Omental fat pad (tissue), 4 donors: ENCODE measurements around the gene CARNS1. TPM values are rescaled to one million over a fixed set of nuclear protein-coding genes. Genes with fewer than 3 reads are reported as not detected.

Experiments used
- ATAC-seq: fragments of 150-250 bp; one replicate; pipeline ENCODE4 v1.9.1; 2016; ENCODE audit warnings: mild to moderate bottlenecking, moderate library complexity; ENCODE audit not compliant: low FRiP score
- DNase-seq: peaks from one replicate; pipeline ENCODE4 v3.0.0-alpha.2; 2019; ENCODE audit warnings: low spot score
- total RNA-seq, 4 donors: library from RNA; depleted of rRNA; stranded (reverse); fragments of >200 nt; gene quantifications; one replicate each; pipeline ENCODE4 v1.1.0, GENCODE V29; 2016
- TF ChIP-seq, protein P1 (sequence below), 3 donors: fragments of 450-650 bp; IDR thresholded peaks; one replicate each; pipeline ENCODE4 v1.5.1; 2016 to 2017; ENCODE audit warnings: antibody characterized with exemption in 3 of 3, mild to moderate bottlenecking in 3 of 3, moderate library complexity in 2 of 3

Gene CARNS1
- total RNA-seq, 4 donors from 2014 or later: 0.47 to 42.6 (median 7.5) TPM

DNA sequence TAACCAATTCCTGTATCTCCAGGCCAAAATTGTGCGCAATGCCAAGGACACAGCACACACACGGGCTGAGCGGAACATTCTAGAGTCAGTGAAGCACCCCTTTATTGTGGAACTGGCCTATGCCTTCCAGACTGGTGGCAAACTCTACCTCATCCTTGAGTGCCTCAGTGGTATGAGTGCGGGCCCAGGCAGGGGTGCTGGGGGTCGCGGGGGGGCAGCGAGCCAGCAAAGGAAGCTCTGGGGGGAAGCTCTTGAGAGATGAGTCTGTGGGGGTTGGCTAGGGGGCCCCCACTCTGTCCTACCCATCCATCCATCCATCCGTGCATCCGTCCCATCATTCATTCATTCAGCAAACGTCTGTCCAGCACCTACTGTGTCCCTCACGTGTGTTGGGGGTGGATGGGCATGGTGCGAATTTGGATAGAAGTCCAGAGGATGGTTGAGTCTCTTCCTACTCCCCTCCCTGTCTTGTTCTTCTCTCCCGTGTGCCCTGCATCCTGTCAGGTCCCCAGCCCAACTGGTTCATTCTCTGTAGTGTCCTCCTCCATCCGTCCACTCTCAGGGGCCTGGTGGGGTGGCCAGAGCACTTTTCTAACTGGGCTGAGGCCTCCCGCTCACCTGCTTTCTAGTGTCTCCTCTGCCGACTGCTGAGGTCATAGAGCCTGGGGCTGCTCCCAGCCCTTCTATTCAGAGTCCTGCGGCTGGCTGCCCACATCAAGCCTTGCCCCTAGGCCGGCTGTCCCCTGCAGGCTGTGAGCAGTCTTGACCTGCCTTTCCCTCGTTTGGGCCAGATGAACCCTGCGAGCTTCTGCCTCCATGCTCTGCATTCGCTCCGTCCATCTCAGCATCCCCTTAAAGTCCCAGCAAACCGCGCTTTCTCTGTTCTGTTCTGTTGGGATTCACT is 16.1 kb downstream of the CARNS1 start:
- no peak for ATAC-seq

DNA sequence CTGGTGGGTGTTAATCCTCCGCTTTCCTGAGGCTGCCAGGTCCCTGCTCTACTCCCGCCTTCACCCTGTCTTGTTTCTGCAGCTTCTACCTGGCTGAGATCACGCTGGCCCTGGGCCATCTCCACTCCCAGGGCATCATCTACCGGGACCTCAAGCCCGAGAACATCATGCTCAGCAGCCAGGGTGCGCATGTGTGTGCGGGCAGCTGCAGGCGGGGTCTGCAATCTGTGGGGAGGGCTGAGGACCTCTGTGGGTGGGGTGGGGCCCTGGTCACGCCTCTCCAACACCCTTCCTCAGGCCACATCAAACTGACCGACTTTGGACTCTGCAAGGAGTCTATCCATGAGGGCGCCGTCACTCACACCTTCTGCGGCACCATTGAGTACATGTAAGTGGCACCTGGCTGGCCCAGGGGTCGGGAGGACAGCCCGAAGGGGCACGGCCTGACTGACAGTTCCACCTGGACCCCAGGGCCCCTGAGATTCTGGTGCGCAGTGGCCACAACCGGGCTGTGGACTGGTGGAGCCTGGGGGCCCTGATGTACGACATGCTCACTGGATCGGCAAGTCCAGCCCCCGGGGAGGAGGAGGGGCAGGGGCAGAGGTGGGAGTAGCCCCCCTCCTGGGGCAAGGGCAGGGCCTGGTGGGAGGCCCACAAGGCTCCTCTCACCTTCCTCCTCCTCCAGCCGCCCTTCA is 17.3 kb downstream of the CARNS1 start:
- TF ChIP-seq, protein P1, sequence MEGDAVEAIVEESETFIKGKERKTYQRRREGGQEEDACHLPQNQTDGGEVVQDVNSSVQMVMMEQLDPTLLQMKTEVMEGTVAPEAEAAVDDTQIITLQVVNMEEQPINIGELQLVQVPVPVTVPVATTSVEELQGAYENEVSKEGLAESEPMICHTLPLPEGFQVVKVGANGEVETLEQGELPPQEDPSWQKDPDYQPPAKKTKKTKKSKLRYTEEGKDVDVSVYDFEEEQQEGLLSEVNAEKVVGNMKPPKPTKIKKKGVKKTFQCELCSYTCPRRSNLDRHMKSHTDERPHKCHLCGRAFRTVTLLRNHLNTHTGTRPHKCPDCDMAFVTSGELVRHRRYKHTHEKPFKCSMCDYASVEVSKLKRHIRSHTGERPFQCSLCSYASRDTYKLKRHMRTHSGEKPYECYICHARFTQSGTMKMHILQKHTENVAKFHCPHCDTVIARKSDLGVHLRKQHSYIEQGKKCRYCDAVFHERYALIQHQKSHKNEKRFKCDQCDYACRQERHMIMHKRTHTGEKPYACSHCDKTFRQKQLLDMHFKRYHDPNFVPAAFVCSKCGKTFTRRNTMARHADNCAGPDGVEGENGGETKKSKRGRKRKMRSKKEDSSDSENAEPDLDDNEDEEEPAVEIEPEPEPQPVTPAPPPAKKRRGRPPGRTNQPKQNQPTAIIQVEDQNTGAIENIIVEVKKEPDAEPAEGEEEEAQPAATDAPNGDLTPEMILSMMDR (IDR thresholded peaks at IDR 0.05): no peak
- ATAC-seq (no peak), DNase-seq (no peak)

More for the DNA sequence above, 16.1 kb downstream of the CARNS1 start:
- TF ChIP-seq, protein P1 (IDR thresholded peaks at IDR 0.05): no peak
- DNase-seq: no peak

DNA sequence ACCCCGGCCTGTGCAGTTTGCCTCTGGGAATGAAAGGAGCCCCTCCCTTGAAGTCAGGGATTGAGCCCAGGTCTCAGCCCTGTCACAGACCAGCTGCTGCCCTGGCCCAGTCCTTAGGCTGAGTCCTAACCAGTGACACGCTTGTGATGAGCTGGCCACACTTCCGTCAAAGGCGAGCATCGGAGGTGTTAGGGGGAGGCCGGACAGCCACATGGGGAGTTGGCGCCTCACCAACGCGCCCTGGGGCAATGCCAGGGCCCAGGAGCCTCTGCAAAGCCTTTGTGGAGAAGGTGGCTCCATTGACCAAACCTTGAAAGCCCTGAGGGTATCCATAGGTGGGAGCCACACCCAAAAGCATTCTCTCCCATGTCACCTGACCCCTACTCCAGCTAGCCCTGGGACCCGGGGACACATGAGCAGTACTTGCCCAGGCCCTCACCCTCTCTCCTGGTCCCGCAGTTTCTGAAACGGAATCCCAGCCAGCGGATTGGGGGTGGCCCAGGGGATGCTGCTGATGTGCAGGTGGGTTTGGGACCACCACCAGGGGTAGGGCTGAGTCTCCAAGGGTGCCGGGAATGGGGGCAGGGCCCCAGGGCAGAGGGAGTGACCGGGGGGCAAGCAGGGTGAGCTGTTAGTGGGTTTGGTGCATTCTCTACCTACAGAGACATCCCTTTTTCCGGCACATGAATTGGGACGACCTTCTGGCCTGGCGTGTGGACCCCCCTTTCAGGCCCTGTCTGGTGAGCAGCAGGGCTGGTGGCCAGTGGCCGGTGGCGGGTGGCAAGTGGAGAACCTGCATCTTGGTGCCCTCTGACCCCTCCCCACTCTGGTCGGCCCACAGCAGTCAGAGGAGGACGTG is 18.3 kb downstream of the CARNS1 start:
- DNase-seq: no peak
- TF ChIP-seq, protein P1 (IDR thresholded peaks at IDR 0.05): no peak
- ATAC-seq: no peak

DNA sequence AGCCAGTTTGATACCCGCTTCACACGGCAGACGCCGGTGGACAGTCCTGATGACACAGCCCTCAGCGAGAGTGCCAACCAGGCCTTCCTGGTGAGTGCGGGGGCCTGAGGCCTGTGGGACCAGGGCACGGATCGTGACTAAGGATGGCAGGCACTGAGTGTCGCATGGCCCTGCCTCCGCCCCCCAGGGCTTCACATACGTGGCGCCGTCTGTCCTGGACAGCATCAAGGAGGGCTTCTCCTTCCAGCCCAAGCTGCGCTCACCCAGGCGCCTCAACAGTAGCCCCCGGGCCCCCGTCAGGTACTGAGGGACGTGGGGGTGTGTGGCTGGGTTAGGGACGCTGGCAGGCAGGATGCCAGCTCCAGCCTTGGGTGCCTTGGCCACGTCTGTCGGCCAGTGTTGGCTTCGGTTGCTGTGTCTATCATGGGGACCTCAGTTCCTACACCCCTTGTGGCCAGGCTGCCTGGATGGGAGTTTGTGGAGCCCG is 19.0 kb downstream of the CARNS1 start:
- no peak for ATAC-seq
- no peak for DNase-seq
- TF ChIP-seq, protein P1 (IDR thresholded peaks at IDR 0.05): no peak

DNA sequence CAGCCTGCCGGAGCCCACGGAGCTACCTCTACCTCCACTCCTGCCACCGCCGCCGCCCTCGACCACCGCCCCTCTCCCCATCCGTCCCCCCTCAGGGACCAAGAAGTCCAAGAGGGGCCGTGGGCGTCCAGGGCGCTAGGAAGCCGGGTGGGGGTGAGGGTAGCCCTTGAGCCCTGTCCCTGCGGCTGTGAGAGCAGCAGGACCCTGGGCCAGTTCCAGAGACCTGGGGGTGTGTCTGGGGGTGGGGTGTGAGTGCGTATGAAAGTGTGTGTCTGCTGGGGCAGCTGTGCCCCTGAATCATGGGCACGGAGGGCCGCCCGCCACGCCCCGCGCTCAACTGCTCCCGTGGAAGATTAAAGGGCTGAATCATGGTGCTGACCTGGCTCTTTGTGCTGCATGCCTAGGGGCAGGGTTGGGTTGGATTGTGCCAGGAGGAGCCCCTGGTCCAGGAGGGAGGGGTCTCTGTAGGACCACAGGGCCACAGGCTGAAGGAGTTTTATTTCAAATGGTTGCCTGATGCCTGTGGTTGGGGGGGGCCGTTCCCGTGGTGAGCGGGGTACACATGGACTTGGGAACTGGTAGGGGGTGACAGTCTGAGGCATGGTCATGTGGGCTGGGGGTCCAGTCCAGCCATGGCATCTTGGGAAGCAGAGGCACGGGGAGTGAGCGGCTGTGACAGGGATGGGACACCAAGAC is 19.7 kb downstream of the CARNS1 start:
- DNase-seq (no peak), ATAC-seq (no peak)
- TF ChIP-seq, protein P1 (IDR thresholded peaks at IDR 0.05): no peak
